ENCODE data around the gene C4orf46. TPM values are rescaled to one million over a fixed set of nuclear protein-coding genes. Genes with fewer than 3 reads are reported as not detected.
A peak's percentile ranks its signal among the peaks of the same experiment; 100 is the strongest.

Gene C4orf46
- total and polyA plus RNA-seq, 10 of the 15 experiments (the other 5 are each of a cell fraction or from before 2014, with no cell fraction given): 9.3 to 40.2 (median 20.5) TPM

- peak; percentile 56 for TF ChIP-seq RELB (IDR thresholded peaks at IDR 0.05; ENCODE audit: low read depth)
- peak; percentile 80 for TF ChIP-seq NFYB (IDR thresholded peaks at IDR 0.05; ENCODE audit: insufficient read depth, low read depth, low read length)
- peak; percentile 93 for TF ChIP-seq GATAD2B (conservative IDR thresholded peaks at IDR 0.05; ENCODE audit: low read depth)
- no peak for TF ChIP-seq NFXL1 (IDR thresholded peaks at IDR 0.05; ENCODE audit: borderline replicate concordance)
- TF ChIP-seq LARP7 (IDR thresholded peaks at IDR 0.05): peak; percentile 75
- no peak for TF ChIP-seq CUX1 (IDR thresholded peaks at IDR 0.05; ENCODE audit: insufficient replicate concordance, low read depth, low read length)
- TF ChIP-seq CREB1 (IDR thresholded peaks at IDR 0.05; ENCODE audit: low read depth): peak; percentile 92
- TF ChIP-seq RELA (IDR thresholded peaks at IDR 0.05; ENCODE audit: borderline replicate concordance, partially characterized antibody): no peak
- TF ChIP-seq CBX5 (IDR thresholded peaks at IDR 0.05; ENCODE audit: low read depth): peak; percentile 54; the same call in 1 of the 2 replicates
- no peak for TF ChIP-seq PRDM15 (CRISPR knock-in tag; IDR thresholded peaks at IDR 0.05)
- peak; percentile 94 for TF ChIP-seq CHD2 (IDR thresholded peaks at IDR 0.05; ENCODE audit: borderline replicate concordance, low read depth, low read length)
- peak; percentile 76 for TF ChIP-seq SP1 (IDR thresholded peaks at IDR 0.05; ENCODE audit: low read depth, low read length)
- 0 out of 2 replicates have a peak, but pooled peaks have one; percentile 33 for TF ChIP-seq RCOR1 (conservative IDR thresholded peaks at IDR 0.05; ENCODE audit: low read depth, low read length)
- peak; percentile 92; the same call in 1 of the 2 replicates for TF ChIP-seq TARDBP (IDR thresholded peaks at IDR 0.05; ENCODE audit: borderline replicate concordance)
- peak; percentile 86 for TF ChIP-seq YY1 (IDR thresholded peaks at IDR 0.05; ENCODE audit: low read depth, low read length)
- peak; percentile 63; the same call in 1 of the 2 replicates for TF ChIP-seq ATF2 (IDR thresholded peaks at IDR 0.05; ENCODE audit: low read length)
- TF ChIP-seq NFYA (IDR thresholded peaks at IDR 0.05; ENCODE audit: borderline replicate concordance, low read depth, low read length): no peak
Observed at GRCh38 chr4:158671915-158672806, 474 bp upstream of the C4orf46 start, which contains the start of gene ETFDH (continued).

Data from GM12878 (cell line).